ENCODE measurements around the gene KLRC4. TPM values are rescaled to one million over a fixed set of nuclear protein-coding genes. Genes with fewer than 3 reads are reported as not detected.
A peak's percentile ranks its signal among the peaks of the same experiment; 100 is the strongest.
"Not testable (repeated sequence)": the region's sequence is repeated elsewhere in the genome, so short reads cannot be mapped to it uniquely, and the experiment has no call there.

Gene KLRC4
- total and polyA plus RNA-seq, 7 donors = 0.23 TPM; not detected in 6

DNA sequence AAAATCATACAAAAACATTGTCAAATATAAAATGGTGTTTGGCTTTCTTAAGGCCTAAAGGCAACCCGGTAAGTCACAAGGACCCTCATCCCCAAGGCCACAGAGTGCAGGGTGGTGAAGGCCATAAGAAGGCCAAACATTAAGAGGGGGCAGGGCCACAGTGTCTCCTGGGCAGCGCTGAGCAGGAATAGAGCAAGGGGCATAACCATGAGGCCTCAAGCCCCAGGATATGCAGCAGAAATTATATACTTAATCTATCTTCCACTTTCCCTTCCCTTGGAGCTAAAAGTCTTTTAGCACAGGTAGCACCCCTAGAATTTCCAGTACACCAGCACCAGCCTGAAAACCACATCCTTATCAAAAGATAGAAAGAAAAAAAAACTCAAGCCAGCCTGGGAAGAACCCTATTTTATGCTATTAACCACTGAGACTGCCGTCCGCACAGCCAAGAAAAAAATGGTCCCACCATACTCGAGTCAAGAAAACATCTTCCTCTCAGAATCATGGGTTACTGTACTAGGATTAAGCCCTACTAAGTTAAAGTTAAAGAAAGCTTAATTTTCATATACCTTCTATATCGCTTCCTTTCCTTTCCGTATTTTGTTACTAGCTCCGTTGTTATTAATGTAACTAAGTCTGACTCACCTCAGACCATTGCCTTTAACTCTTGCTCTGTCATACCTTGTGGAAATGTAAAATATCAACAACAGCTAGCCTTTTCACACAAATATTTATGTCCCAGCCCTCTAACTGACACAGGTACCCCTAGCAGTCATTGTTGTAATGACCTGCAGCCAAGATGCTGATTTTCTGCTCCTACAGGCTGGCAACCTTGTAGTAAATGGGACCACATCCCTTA lies 39.8 kb downstream of the KLRC4 start:
- TF ChIP-seq, protein P1, sequence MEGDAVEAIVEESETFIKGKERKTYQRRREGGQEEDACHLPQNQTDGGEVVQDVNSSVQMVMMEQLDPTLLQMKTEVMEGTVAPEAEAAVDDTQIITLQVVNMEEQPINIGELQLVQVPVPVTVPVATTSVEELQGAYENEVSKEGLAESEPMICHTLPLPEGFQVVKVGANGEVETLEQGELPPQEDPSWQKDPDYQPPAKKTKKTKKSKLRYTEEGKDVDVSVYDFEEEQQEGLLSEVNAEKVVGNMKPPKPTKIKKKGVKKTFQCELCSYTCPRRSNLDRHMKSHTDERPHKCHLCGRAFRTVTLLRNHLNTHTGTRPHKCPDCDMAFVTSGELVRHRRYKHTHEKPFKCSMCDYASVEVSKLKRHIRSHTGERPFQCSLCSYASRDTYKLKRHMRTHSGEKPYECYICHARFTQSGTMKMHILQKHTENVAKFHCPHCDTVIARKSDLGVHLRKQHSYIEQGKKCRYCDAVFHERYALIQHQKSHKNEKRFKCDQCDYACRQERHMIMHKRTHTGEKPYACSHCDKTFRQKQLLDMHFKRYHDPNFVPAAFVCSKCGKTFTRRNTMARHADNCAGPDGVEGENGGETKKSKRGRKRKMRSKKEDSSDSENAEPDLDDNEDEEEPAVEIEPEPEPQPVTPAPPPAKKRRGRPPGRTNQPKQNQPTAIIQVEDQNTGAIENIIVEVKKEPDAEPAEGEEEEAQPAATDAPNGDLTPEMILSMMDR (IDR thresholded peaks at IDR 0.05) = no peak
- Histone ChIP-seq H3K4me1 (peaks cover 9% of the 10 kb centered on the region), H3K36me3 (ENCODE audit: insufficient read depth in 1 of 2, low read depth in 1 of 2) (no peaks in the 10 kb centered on the region), H3K27ac (peak overlapping the region; percentile 10), H3K27me3 (ENCODE audit: insufficient read depth in 3 of 3, low read length in 2 of 3) (no peaks in the 10 kb centered on the region), H3K9me3 (no peaks in the 10 kb centered on the region), H3K4me3 (no peak overlapping the region)
- ATAC-seq = no peak
- no peak for DNase-seq
- WGBS, 3 donors = 91 to 94% (median 92%) methylated on average over 8 of the region's 8 CpGs
- intact Hi-C loops (cut with DNase I) = loop anchor here in 1 of 2 donors (10.0 kb wide), 2 partner anchors 145 to 1675 kb away; partner anchors contain the start of gene RIMKLB

DNA sequence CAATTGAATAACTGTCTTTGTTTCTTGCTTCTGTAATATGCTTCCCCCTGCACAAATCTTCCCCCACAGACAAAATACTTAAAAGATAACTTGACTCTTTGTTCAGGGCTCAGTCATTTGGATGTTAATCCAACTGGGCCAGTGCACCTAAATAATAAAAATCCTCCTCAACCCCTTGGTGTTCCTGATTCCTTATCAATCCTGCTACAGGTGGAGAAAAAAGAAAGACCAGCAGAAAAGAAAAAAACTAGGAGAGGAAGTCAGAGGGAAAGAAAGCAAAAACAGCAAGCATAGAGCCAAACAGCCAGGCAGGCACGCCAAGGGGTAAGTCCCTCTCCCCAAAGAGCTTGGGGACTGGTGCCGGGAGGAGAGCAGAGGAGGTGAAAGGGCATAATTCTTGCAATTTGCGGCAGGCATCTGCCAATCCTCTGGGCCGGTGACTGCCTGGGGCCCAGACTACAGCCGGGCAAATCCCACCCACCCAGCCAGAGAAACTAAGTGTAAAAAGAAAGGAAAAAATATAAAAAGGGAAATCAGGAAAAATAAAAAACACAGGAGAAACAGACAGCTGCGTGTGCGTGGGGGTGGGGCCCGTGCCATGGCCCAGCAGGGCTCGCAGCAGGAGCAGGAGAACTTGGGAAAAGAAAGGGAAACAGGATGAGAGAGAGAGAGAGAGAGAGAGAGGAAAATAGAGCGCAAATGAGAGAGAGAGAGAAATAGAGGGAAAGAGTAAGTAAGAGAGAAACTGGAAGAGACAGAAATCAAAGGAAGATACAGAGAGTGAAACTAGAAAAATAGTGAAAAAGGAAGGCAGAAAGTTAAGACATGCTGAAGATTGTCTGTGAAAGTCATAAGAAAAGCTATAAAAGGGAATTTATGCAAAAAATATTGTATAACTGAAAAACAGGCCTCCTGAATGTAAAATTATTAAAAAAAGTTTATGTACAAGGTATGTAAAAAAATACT lies 41.1 kb downstream of the KLRC4 start:
- TF ChIP-seq, protein P1 (IDR thresholded peaks at IDR 0.05) = no peak
- peak overlapping the region; percentile 54 for H3K27ac ChIP-seq
- intact Hi-C loops (cut with DNase I) = loop anchor here in 1 of 2 donors (10.0 kb wide), 2 partner anchors 144 to 1674 kb away; partner anchors contain the start of gene RIMKLB
- no peaks in the 10 kb centered on the region for H3K36me3 ChIP-seq (ENCODE audit: insufficient read depth in 1 of 2, low read depth in 1 of 2)
- peaks cover 9% of the 10 kb centered on the region for H3K4me1 ChIP-seq
- DNase-seq = no peak
- WGBS, 3 donors = 34 to 60% (median 54%) methylated on average over 10 of the region's 10 CpGs
- no peak for ATAC-seq
- no peaks in the 10 kb centered on the region for H3K9me3 ChIP-seq
- H3K27me3 ChIP-seq (ENCODE audit: insufficient read depth in 3 of 3, low read length in 2 of 3) = no peaks in the 10 kb centered on the region
- peak overlapping the region; percentile 20 for H3K4me3 ChIP-seq

DNA sequence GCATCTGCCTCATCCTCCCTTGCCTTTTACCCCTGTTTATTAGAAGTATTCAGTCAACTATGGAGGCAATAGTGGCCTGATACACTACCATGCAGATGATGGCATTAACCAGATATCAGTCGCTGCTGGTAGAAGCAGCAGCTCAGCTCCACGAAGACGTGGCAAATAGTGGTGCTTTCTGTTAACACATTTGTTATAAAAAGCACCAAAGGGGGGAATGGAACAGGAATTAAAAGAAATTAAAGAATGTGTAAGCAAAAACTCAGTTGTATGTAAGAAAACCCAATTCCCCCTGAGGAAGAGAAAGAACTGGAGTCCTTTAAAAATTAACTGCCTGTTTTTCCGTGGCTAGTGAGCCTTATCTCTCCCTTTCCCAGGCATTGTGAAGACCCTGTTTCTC lies 41.8 kb downstream of the KLRC4 start:
- not testable (repeated sequence) for DNase-seq; H3K9me3 ChIP-seq; H3K27me3 ChIP-seq (ENCODE audit: insufficient read depth in 3 of 3, low read length in 2 of 3); ATAC-seq; H3K4me3 ChIP-seq; H3K36me3 ChIP-seq (ENCODE audit: insufficient read depth in 1 of 2, low read depth in 1 of 2)
- intact Hi-C loops (cut with DNase I) = loop anchor here in 1 of 2 donors (10.0 kb wide), 2 partner anchors 143 to 1673 kb away; partner anchors contain the start of gene RIMKLB
- Histone ChIP-seq H3K27ac (peak overlapping the region; percentile 54), H3K4me1 (peaks cover 17% of the 10 kb centered on the region)
- WGBS, 3 donors = 69 to 91% (median 73%) methylated on average over 4 of the region's 4 CpGs

DNA sequence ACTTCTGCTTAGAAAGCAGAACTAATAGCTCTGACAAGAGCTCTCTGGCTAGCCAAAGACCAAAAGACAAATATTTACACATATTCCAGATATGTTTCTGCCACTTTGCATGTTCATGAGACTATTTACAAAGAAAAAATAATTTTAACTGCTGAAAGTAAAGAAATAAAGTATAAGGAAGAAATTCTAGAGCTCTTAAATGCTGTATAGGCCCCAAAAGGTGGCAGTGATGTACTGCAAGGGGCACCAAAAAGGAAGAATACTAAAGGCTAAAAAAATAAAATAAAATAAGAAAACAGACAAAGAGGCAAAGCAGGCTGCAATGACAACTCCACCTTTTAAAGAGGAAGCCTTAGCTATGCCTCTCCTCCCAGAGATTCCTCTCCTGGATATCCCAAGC lies 42.7 kb downstream of the KLRC4 start:
- no peak for ATAC-seq
- H3K27me3 ChIP-seq (ENCODE audit: insufficient read depth in 3 of 3, low read length in 2 of 3) = no peaks in the 10 kb centered on the region
- H3K27ac ChIP-seq = peak overlapping the region; percentile 87
- H3K4me3 ChIP-seq = no peak overlapping the region
- TF ChIP-seq, protein P1 (IDR thresholded peaks at IDR 0.05) = no peak
- no peaks in the 10 kb centered on the region for H3K36me3 ChIP-seq (ENCODE audit: insufficient read depth in 1 of 2, low read depth in 1 of 2)
- intact Hi-C loops (cut with DNase I) = loop anchor here in 1 of 2 donors (10.0 kb wide), 2 partner anchors 142 to 1672 kb away; partner anchors contain the start of gene RIMKLB
- DNase-seq = no peak
- peaks cover 18% of the 10 kb centered on the region for H3K4me1 ChIP-seq
- H3K9me3 ChIP-seq = no peaks in the 10 kb centered on the region
